ENCODE measurements around the gene MAMSTR.
"Not testable (repeated sequence)": the region's sequence is repeated elsewhere in the genome, so short reads cannot be mapped to it uniquely, and the experiment has no call there.

Gene MAMSTR

DNA sequence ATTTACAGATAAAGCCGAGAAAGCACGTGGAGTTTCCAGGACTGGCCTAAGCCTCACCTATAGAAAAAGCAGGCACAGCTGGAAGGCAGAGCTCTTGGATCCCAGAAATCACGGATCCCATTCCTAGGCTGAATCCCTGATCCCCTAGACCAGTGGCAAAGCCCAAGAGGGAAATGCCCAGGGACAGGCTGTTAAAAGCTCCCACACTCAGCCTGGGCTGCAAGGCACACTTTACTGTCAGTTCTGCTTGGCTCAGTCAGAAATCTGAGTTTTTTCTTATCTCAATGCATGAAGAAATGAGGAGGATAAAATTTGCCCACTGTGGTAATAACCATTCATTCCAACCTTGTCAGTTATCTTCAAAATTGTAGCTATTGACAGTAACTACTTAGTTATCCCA is 31.7 kb downstream of the MAMSTR start:
- no peak for DNase-seq (ENCODE audit: low read depth in 2 of 2)

GRCh38 chr19:48686637-48687036 is 32.9 kb downstream of the MAMSTR start:
- not testable (repeated sequence) for DNase-seq (ENCODE audit: low read depth in 2 of 2)

- no peak for DNase-seq (ENCODE audit: low read depth in 2 of 2)
Measured at GRCh38 chr19:48686088-48686487, 33.4 kb downstream of the MAMSTR start.

DNA sequence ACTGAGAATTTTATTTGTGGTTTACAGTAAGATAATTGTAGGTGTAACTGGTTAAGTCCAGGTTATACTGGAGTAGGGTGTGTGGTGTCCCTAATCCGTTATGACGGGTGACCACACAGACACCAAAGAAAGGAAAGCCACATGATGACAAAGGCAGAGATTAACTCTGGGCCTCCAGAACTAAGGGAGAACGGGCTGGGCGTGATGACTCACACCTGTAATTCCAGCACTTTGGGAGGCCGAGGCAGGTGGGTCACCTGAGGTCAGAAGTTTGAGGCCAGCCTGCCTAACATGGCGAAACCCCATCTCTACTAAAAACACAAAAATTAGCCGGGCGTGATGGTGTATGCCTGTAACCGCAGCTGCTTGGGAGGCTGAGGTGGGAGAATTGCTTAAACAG is 33.9 kb downstream of the MAMSTR start:
- no peak for DNase-seq (ENCODE audit: low read depth in 2 of 2)

DNA sequence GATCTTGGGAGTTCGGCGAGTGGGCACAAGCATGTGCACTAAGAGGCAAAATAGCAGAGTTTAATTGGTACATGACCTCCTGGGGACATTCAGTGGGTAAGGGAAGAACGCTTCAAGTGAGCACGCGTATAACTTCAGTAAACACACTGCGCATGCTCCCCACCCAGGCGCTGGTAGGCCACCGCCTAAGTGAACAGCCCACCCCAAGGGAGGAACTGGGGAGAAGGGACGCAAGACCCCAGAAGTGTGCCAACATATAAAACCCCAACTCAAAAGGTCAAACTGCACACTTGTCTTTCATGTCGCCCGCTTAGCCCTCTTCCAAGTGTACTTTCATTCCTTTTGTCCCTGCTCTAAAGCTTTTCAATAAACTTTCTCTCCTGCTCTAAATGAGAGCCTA is 36.2 kb downstream of the MAMSTR start:
- no peak for DNase-seq (ENCODE audit: low read depth in 2 of 2)

DNA sequence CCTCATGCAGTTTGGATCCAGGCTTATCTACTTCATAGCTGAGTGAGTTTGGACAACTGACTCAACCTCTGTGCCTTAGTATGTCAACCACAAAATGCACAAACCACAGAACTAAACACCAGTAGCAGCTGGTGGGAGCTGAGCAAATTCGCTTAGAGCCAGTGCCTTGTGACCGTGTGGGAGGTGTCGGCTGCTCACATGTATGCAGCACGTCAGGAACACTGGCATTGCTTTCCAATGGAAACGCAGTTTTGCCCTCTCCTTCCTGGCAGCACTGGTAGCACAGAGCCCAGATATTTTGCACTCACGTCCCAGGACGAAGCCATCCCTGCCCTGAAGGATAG is 38.4 kb downstream of the MAMSTR start:
- DNase-seq (ENCODE audit: low read depth in 2 of 2) = no peak

- no peak for DNase-seq (ENCODE audit: low read depth in 2 of 2)
Measured at GRCh38 chr19:48680436-48681126, 38.9 kb downstream of the MAMSTR start.

DNA sequence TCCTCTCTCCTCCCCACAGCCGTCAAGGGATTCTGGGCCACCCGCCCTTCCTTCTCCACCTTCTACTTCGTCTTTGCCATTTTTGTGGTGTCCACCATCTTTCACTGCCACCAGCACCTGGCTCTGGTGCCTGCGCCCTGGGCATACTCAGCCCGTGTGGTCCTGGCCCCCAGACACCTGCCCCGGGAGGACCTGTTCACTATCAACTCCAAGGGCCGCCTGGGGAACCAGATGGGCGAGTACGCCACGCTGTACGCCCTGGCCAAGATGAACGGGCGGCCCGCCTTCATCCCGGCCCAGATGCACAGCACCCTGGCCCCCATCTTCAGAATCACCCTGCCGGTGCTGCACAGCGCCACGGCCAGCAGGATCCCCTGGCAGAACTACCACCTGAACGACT is 39.5 kb downstream of the MAMSTR start:
- DNase-seq (ENCODE audit: low read depth in 2 of 2) = not testable (repeated sequence)

- no peak for DNase-seq (ENCODE audit: low read depth in 2 of 2)
Measured at GRCh38 chr19:48678201-48678600, 41.3 kb downstream of the MAMSTR start.

DNA sequence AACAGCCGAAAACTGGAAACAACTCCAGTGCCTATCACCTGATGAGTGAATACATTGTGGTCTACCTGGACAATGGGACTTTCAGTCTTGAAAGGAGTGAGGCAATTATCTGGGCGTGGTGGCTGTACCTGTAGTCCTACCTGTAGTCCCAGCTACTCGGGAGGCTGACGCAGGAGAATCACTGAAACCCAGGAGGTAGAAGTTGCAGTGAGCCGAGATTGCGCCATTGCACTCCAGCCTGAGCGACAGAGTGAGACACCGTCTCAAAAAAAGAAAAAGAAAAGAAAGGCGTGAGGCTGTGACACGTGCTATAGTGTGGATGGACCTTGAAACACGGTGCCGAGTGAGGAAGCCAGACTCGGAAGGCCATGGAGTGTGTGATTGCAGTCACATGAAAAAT is 42.6 kb downstream of the MAMSTR start:
- DNase-seq (ENCODE audit: low read depth in 2 of 2) = no peak

DNA sequence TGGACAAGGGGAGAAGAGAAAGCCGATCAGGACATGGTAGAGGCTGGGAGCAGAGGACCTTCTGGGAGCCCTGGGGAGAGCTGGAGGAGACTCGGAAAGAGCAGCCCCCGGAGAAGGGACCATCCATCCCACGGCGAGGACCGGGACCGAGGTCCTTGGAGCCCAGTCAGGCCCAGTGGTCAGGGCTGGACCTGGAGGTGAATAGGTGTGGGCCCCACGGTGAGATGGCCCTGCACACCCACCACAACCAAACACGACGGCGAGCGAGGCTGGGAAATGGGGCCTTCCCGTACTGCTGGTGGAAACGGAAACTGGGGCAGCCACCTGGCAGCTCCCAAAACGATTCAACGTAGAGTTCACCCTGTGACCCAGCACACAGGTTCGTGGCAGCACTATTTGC is 43.0 kb downstream of the MAMSTR start:
- DNase-seq (ENCODE audit: low read depth in 2 of 2) = no peak

DNA sequence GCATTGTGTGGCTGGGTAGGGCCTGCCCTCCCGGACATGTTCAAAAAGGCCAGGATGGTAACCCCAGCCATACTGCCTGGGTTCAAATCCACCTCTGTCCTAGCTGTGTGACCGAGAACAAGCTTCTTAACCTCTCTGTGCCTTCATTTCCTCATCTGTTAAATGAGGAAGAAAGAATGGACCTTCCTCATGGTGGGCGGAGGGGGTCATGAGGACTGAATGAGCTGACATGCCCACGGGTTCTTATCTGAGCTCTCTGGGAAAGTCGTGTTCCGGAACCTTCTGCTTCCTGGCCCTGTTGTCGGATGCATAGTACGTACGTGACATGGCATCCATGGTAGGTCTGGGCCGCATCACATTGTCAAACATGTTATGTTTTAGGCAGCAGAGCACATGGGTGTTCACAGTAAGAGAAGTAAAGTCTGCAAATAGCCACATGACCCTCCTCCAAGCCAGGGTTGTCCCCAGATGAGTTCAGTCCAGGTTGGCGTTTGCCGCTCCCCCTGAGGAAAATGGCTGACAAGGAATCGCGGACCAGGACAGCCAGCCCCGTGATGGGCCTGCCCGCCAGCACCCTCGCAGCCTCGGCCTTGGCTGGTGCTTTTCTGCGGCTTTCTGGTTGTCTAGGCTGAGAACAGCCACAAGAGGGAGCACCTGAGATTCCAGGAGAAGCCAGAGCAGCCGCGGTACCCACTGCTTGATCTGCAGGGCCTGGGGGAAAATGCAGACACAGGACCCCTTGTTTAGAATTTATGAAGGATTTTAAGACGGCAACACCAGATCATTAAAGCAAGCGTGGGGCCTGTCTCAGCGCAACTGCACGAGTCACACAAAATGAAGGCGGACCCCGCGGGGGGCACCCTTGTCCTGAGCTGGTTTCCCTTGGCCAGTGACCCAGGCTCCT is 44.4 kb downstream of the MAMSTR start:
- DNase-seq (ENCODE audit: low read depth in 2 of 2) = peak; percentile 42 to 60

- DNase-seq (ENCODE audit: low read depth in 2 of 2) = no peak
Measured at GRCh38 chr19:48674216-48674809, 45.2 kb downstream of the MAMSTR start.

- DNase-seq (ENCODE audit: low read depth in 2 of 2) = no peak
Measured at GRCh38 chr19:48673436-48674100, 46.0 kb downstream of the MAMSTR start.

- no peak for DNase-seq (ENCODE audit: low read depth in 2 of 2)
Measured at GRCh38 chr19:48672994-48673393, 46.5 kb downstream of the MAMSTR start, which contains the start of gene NTN5. Gene NTN5, minus strand, starts transcription at chr19:48673017. Its CDS starts 2,031 bp downstream, at chr19:48670986.

DNA sequence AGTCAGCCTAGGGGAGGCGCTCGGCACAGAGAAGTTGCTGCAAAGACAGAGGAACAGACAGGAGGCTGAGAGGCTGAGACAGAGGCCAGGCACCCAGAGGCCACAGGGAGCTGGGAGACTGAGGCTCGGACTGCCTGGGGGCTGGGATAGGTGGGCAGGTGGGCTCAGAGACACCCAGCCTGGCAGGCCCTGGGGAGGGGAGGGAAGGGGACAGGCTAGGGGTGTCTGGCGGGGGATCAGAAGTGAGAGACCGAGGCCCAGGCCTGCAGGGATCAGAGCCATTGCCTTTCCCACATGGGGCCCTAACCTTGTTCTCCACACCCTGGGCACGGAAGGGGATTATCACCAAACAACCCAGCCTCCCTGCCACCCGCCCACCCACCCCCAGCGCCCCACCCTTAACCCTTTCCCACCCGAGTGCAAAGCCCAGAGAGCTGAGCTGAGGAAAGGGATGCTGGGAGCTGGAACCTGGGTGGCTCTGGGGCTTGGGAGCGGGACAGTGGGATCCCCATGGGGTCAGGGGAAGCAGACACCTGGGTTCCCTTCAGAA is 48.0 kb downstream of the MAMSTR start:
- DNase-seq (ENCODE audit: low read depth in 2 of 2) = no peak

DNA sequence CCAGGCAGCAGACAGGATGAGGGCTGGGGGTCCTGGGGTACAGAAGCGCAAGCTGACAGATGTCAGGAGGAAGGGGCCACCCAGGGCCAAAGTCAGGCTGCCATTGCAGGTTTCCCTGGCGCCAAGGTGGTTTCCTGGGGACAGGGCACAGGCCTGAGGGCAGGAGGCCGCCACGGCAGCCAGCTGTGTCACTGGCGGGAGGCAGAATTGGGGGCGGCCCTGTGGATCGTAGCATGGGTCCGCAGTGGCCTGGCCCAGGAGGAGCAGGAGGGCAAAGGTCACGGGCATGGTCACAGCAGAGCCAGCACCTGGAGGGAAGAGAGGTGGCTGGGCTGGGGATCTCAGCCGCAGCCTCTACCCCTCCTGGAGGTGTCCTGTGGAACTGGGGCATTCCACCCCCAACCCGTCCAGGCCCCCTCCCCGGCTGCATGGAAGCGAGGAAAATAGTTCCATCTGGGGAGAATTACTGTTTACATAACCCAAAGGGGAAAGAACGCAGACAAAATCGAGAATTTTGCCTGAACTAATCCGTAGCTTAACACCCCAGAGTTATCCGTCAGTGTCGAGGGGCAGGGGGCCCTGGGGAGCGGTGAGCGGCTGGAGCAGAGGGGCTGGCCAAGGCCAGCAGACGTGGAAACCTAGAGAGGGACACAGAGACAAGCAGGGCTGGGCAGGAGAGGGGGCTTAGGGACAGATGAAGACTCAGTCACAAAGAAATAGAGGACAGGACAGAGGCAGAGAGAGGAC is 48.7 kb downstream of the MAMSTR start:
- no peak for DNase-seq (ENCODE audit: low read depth in 2 of 2)

DNA sequence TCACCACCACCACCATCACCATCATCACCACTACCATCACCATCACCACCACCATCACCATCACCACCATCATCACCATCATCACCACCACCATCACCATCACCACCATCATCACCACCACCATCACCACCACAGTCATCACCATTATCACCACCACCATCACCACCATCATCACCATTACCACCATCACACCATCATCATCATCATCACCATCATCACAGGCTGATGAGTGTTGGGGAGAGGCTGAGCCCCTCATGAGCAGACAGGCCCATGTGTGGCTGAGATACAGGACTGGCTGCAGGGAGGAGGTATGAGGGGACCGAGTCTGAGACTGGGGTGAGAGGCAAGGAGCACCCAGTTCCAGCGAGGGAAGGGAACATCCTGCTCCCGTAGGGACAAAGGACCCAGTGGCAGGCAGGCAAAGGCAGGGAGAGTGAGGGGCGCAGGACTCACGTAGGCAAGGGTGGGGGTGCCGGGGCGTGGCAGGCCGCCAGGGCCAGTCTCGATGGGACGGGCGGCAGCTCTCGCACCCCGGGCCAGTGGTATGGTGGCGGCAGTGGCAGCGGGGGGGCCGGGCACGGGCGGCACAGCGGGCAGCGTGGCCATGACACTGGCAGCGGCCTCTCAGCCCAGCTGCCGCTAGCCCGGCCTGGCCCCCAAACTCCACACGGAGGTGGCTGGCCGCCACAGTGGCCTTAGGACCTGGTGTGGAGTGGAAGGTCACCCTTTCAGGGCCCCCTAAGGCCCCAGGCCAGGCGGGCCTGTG is 49.4 kb downstream of the MAMSTR start:
- no peak for DNase-seq (ENCODE audit: low read depth in 2 of 2)

DNA sequence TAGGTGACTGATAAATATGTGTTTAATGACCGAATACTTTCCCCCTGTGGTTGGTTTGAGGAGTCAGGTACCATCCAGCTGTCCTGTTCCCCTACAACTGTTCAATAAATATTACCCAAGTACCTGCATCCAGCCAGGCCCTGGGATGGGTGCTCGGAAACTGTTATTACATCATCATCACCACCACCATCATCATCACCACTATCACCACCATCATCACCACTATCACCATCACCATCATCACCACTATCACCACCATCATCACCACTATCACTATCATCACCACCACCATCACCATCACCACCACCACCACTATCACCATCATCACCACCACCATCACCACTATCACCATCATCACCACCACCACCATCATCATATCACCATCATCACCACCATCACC is 50.8 kb downstream of the MAMSTR start:
- DNase-seq (ENCODE audit: low read depth in 2 of 2) = no peak

- no peak for DNase-seq (ENCODE audit: low read depth in 2 of 2)
Measured at GRCh38 chr19:48668332-48668731, 51.2 kb downstream of the MAMSTR start.

Measured in stimulated activated CD8-positive, alpha-beta memory T cell treated with anti-CD3 and anti-CD28 coated beads, Interleukin-7, amount 100 ng/mL, for 4 hours (primary cell).